ENCODE results near the gene MDK. TPM values are rescaled to one million over a fixed set of nuclear protein-coding genes. Genes with fewer than 3 reads are reported as not detected.

The MDK gene
- total and polyA plus RNA-seq, 2 of the 13 experiments (the other 11 are each of a cell fraction or from before 2014, with no cell fraction given): 312 to 407 TPM

GRCh38 chr11:46389450-46390330 lies 8.2 kb downstream of the MDK start (continued):
- TF ChIP-seq ZNF275 (CRISPR knock-in tag; IDR thresholded peaks at IDR 0.05; ENCODE audit: borderline replicate concordance): peak; percentile 64; the same call in 1 of the 2 replicates
- no peak for TF ChIP-seq EZH2 (conservative IDR thresholded peaks at IDR 0.05; ENCODE audit: low read depth, low read length)
- no peak for TF ChIP-seq U2AF2 (IDR thresholded peaks at IDR 0.05; ENCODE audit: low read depth, low read length)
- TF ChIP-seq HCFC1 (IDR thresholded peaks at IDR 0.05; ENCODE audit: low read depth, low read length): no peak
- TF ChIP-seq ZNF205 (CRISPR knock-in tag; IDR thresholded peaks at IDR 0.05): no peak
- no peak for TF ChIP-seq ZNF639 (CRISPR knock-in tag; conservative IDR thresholded peaks at IDR 0.05)
- TF ChIP-seq DNMT3B (CRISPR knock-in tag; conservative IDR thresholded peaks at IDR 0.05): no peak
- no peak for TF ChIP-seq ZNF33A (CRISPR knock-in tag; IDR thresholded peaks at IDR 0.05; ENCODE audit: borderline replicate concordance)
- TF ChIP-seq ARHGAP35 (CRISPR knock-in tag; IDR thresholded peaks at IDR 0.05; ENCODE audit: borderline replicate concordance): peak; percentile 41; the same call in 1 of the 2 replicates
- peak; percentile 13; the same call in 1 of the 2 replicates for TF ChIP-seq KAT8 (CRISPR knock-in tag; IDR thresholded peaks at IDR 0.05)
- TF ChIP-seq EEA1 (CRISPR knock-in tag; IDR thresholded peaks at IDR 0.05; ENCODE audit: borderline replicate concordance): no peak
- TF ChIP-seq AHDC1 (CRISPR knock-in tag; IDR thresholded peaks at IDR 0.05; ENCODE audit: borderline replicate concordance): no peak
- no peak for TF ChIP-seq U2AF1 (optimal IDR thresholded peaks at IDR 0.05; ENCODE audit: low read depth, low read length)
- TF ChIP-seq MTF1 (CRISPR knock-in tag; IDR thresholded peaks at IDR 0.05): no peak
- no peak for TF ChIP-seq ZSCAN25 (CRISPR knock-in tag; IDR thresholded peaks at IDR 0.05)
- peak; percentile 99 for TF ChIP-seq ZNF800 (CRISPR knock-in tag; IDR thresholded peaks at IDR 0.05)
- no peak for TF ChIP-seq ZBTB21 (CRISPR knock-in tag; IDR thresholded peaks at IDR 0.05)
- no peak for TF ChIP-seq CC2D1A (CRISPR knock-in tag; IDR thresholded peaks at IDR 0.05)

All from HepG2 (cell line).